K562 (cell line): ENCODE data around the gene MTRFR.

Source experiments
- NCOR1 ChIP-seq: fragments of 450-650 bp; IDR thresholded peaks from 2 replicates; pipeline ENCODE4 v1.6.1; 2016; ENCODE audit warnings: mild to moderate bottlenecking, moderate library complexity
- ZNF609 ChIP-seq: sonication (generic); formaldehyde crosslinking; IDR thresholded peaks from 2 replicates; pipeline ENCODE4 v1.8.1; 2023; ENCODE audit warnings: missing genetic modification reagents, mild to moderate bottlenecking, borderline replicate concordance

- TF ChIP-seq NCOR1 (no peak), ZNF609 (CRISPR knock-in tag) (no peak)
These were observed 33.5 kb downstream of the MTRFR start for GRCh38 chr12:123266679-123267277.
